ENCODE data around the gene CNN2. TPM values are rescaled to one million over a fixed set of nuclear protein-coding genes. Genes with fewer than 3 reads are reported as not detected.

Gene CNN2
- total and polyA plus RNA-seq, 2 donors (not counting 1 experiment from before 2014, with no cell fraction given) = 198 to 301 TPM

GRCh38 chr19:1015061-1015781 is 11.2 kb upstream of the CNN2 start:
- peaks cover 40 to 50% of the 10 kb centered on the region in 2 donors for H3K4me1 ChIP-seq (ENCODE audit: control insufficient read depth in 2 of 2, insufficient read depth in 2 of 2, low read length in 2 of 2)
- H3K4me2 ChIP-seq (replicated peaks; ENCODE audit: low read depth, low read length, poor library complexity, severe bottlenecking) = peak overlapping the region; percentile 57
- no peak for TF ChIP-seq CTCF (IDR thresholded peaks at IDR 0.05)
- no peak for TF ChIP-seq EZH2 (IDR thresholded peaks at IDR 0.05; ENCODE audit: borderline replicate concordance, insufficient read depth, low read depth, low read length, poor library complexity, severe bottlenecking)
- H3K27me3 ChIP-seq (replicated peaks in 1 of 4; ENCODE audit: control extremely low read depth in 1 of 4, control insufficient read depth in 3 of 4, insufficient read depth in 4 of 4, low read length in 3 of 4) = no peaks in the 10 kb centered on the region
- ATAC-seq (ENCODE audit: low read depth) (no peak), DNase-seq (no peak)
- H2AFZ ChIP-seq (ENCODE audit: insufficient read depth, low read depth, low read length, poor library complexity, severe bottlenecking) = no peak overlapping the region
- intact Hi-C loops (cut with micrococcal nuclease) = no loop called here
- H3K27ac ChIP-seq (ENCODE audit: low read length in 2 of 2) = no peak overlapping the region
- no peaks in the 10 kb centered on the region for H3K9me3 Mint-ChIP-seq (ENCODE audit: insufficient read depth)
- peaks cover 44% of the 10 kb centered on the region for H3K4me1 Mint-ChIP-seq
- CTCF ChIA-PET = no interaction called here
- peaks cover 0 to 36% of the 10 kb centered on the region in 2 experiments for H3K36me3 ChIP-seq (replicated peaks in 1 of 2; ENCODE audit: control extremely low read depth in 1 of 2, control insufficient read depth in 1 of 2, extremely low read depth in 1 of 2, insufficient read depth in 2 of 2, low read length in 1 of 2)
- H4K20me1 ChIP-seq (ENCODE audit: control insufficient read depth, insufficient read depth, low read length, poor library complexity, severe bottlenecking) = peaks cover 99% of the 10 kb centered on the region
- no peak overlapping the region for H3K9ac ChIP-seq (ENCODE audit: low read length)
- H3K27me3 Mint-ChIP-seq = no peaks in the 10 kb centered on the region
- POLR2A ChIA-PET = interaction anchor here (0.7 kb wide), 1 partner anchor 254 kb away, joined by 3 read pairs; the partner anchor contains the start of gene CIRBP
- H3K79me2 ChIP-seq (ENCODE audit: control insufficient read depth, insufficient read depth, low read length) = peaks cover 81% of the 10 kb centered on the region
- H3K27ac Mint-ChIP-seq = no peak overlapping the region
- H3K4me3 ChIP-seq (ENCODE audit: control extremely low read depth in 1 of 5, extremely low read depth in 1 of 5, insufficient read depth in 1 of 5, low read depth in 2 of 5, low read length in 4 of 5) = no peak overlapping the region
- H3K9me3 ChIP-seq (ENCODE audit: control extremely low read depth in 1 of 3, control insufficient read depth in 2 of 3, insufficient read depth in 1 of 3, low read length in 2 of 3) = no peaks in the 10 kb centered on the region
- no peak overlapping the region for H3K4me3 Mint-ChIP-seq
- WGBS (ENCODE audit: insufficient coverage) = 96% methylated on average over 29 of the region's 29 CpGs

Data from B cell (primary cell).